Measurements from ENCODE around the gene SHROOM4. TPM values are rescaled to one million over a fixed set of nuclear protein-coding genes. Genes with fewer than 3 reads are reported as not detected.

The SHROOM4 gene
- total and polyA plus RNA-seq, 9 of the 15 experiments (the other 6 are each of a cell fraction or from before 2014, with no cell fraction given) = not detected

DNA sequence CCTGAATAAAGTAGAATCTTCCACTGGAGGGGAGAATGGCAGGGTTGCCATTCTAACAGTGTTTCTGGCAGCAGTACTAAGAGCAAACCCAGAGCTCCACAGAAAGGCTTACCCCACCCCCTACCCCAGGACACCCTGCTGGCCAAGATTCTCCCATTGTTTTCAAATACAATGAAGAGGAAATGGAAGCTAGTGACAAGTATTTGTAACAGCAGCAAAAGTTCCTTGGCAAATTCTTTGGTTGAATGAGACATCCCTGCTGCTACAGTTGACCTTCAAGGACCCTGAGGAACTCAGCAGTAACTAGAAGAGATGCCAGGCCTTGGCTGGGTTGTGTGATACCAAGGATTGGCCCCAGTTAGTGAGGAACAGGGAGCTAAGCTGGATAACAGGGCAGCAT, 219.2 kb downstream of the SHROOM4 start:
- BruUV-seq (replicated peaks) = no TSS peak
- in situ Hi-C loops (cut with MboI) (loop anchor here (25.0 kb wide), 2 partner anchors 382 to 1957 kb away; partner anchors contain the start of genes AKAP4 and CCNB3), intact Hi-C loops (cut with micrococcal nuclease) (no loop called here)
- ATAC-seq = no peak
- Histone ChIP-seq H3K4me1 (replicated peaks in 1 of 2; ENCODE audit: control insufficient read depth in 2 of 2, insufficient read depth in 2 of 2, low read length in 2 of 2) (no peaks in the 10 kb centered on the region), H3K9ac (ENCODE audit: insufficient read depth in 1 of 2, low read depth in 2 of 2, low read length in 2 of 2) (no peak overlapping the region), H3K9me3 (replicated peaks; ENCODE audit: control insufficient read depth, insufficient read depth, low read depth, low read length) (no peaks in the 10 kb centered on the region), H3K4me3 (no peak overlapping the region), H3K9me1 (ENCODE audit: control insufficient read depth, insufficient read depth, low read length) (no peaks in the 10 kb centered on the region), H2AFZ (ENCODE audit: low read depth, low read length) (no peak overlapping the region), H4K20me1 (replicated peaks; ENCODE audit: control insufficient read depth, insufficient read depth, low read length) (no peaks in the 10 kb centered on the region), H3K79me2 (ENCODE audit: control insufficient read depth, insufficient read depth, low read length) (no peaks in the 10 kb centered on the region), H3K27me3 (ENCODE audit: control insufficient read depth in 2 of 2, insufficient read depth in 2 of 2, low read length in 2 of 2) (no peaks in the 10 kb centered on the region; a peak in 1 of 5 replicates), H3K4me2 (ENCODE audit: insufficient read depth, low read length) (no peak overlapping the region), H3K27ac (ENCODE audit: extremely low read depth, low read depth, low read length) (no peak overlapping the region), H3K36me3 (ENCODE audit: control insufficient read depth, insufficient read depth, low read length) (no peaks in the 10 kb centered on the region)
- FAIRE-seq = no peak
- ChIA-PET CTCF (ENCODE audit: low intra/inter-chr PET ratio) (no interaction called here), POLR2A (no interaction called here)
- no peak for DNase-seq (ENCODE audit: extremely low read depth in 1 of 4, low spot score in 3 of 4)
- TF ChIP-seq, protein P1, sequence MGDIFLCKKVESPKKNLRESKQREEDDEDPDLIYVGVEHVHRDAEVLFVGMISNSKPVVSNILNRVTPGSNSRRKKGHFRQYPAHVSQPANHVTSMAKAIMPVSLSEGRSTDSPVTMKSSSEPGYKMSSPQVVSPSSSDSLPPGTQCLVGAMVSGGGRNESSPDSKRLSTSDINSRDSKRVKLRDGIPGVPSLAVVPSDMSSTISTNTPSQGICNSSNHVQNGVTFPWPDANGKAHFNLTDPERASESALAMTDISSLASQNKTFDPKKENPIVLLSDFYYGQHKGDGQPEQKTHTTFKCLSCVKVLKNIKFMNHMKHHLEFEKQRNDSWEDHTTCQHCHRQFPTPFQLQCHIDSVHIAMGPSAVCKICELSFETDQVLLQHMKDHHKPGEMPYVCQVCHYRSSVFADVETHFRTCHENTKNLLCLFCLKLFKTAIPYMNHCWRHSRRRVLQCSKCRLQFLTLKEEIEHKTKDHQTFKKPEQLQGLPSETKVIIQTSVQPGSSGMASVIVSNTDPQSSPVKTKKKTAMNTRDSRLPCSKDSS (IDR thresholded peaks at IDR 0.05; ENCODE audit: low read depth, partially characterized antibody) = no peak
- TF ChIP-seq, protein P2, sequence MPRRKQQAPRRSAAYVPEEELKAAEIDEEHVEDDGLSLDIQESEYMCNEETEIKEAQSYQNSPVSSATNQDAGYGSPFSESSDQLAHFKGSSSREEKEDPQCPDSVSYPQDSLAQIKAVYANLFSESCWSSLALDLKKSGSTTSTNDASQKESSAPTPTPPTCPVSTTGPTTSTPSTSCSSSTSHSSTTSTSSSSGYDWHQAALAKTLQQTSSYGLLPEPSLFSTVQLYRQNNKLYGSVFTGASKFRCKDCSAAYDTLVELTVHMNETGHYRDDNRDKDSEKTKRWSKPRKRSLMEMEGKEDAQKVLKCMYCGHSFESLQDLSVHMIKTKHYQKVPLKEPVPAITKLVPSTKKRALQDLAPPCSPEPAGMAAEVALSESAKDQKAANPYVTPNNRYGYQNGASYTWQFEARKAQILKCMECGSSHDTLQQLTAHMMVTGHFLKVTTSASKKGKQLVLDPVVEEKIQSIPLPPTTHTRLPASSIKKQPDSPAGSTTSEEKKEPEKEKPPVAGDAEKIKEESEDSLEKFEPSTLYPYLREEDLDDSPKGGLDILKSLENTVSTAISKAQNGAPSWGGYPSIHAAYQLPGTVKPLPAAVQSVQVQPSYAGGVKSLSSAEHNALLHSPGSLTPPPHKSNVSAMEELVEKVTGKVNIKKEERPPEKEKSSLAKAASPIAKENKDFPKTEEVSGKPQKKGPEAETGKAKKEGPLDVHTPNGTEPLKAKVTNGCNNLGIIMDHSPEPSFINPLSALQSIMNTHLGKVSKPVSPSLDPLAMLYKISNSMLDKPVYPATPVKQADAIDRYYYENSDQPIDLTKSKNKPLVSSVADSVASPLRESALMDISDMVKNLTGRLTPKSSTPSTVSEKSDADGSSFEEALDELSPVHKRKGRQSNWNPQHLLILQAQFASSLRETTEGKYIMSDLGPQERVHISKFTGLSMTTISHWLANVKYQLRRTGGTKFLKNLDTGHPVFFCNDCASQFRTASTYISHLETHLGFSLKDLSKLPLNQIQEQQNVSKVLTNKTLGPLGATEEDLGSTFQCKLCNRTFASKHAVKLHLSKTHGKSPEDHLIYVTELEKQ (CRISPR knock-in tag; IDR thresholded peaks at IDR 0.05) = no peak
- TF ChIP-seq ELF4 (CRISPR knock-in tag; IDR thresholded peaks at IDR 0.05) (no peak), ZNF75A (CRISPR knock-in tag; IDR thresholded peaks at IDR 0.05) (no peak)
- TF ChIP-seq, protein P3, sequence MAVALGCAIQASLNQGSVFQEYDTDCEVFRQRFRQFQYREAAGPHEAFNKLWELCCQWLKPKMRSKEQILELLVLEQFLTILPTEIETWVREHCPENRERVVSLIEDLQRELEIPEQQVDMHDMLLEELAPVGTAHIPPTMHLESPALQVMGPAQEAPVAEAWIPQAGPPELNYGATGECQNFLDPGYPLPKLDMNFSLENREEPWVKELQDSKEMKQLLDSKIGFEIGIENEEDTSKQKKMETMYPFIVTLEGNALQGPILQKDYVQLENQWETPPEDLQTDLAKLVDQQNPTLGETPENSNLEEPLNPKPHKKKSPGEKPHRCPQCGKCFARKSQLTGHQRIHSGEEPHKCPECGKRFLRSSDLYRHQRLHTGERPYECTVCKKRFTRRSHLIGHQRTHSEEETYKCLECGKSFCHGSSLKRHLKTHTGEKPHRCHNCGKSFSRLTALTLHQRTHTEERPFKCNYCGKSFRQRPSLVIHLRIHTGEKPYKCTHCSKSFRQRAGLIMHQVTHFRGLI (CRISPR knock-in tag; IDR thresholded peaks at IDR 0.05) = no peak

All from K562 (cell line).